GM18526 (cell line): ENCODE data around the gene EPPIN.

Experiments
- POLR2A ChIP-seq: IDR thresholded peaks from 3 replicates; pipeline ENCODE4 v1.6.1; 2011; ENCODE audit not compliant: insufficient read length; ENCODE audit errors: extremely low read depth

EPPIN gene

DNA sequence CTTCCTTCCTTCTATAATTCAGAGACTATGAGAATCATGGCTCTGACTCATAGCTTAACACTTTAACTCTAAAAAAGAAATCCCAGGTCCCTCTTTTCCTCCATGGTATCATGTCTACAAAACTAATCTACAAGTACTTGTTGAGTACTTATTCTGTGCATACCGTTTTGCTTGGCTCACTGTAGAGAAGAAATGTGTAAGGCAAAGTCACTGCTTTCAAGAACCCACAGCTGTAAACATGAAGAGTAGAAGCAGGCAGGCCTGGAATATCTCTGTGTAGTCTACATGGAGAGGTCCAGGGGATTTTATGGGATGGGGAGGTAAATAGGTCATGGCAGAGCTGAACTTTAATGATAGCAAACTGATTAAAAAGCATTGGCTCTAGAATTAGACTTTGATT, 45.6 kb downstream of the EPPIN start:
- no peak for TF ChIP-seq POLR2A

- TF ChIP-seq POLR2A: no peak
These were observed 47.2 kb downstream of the EPPIN start for GRCh38 chr20:45500022-45500421.

DNA sequence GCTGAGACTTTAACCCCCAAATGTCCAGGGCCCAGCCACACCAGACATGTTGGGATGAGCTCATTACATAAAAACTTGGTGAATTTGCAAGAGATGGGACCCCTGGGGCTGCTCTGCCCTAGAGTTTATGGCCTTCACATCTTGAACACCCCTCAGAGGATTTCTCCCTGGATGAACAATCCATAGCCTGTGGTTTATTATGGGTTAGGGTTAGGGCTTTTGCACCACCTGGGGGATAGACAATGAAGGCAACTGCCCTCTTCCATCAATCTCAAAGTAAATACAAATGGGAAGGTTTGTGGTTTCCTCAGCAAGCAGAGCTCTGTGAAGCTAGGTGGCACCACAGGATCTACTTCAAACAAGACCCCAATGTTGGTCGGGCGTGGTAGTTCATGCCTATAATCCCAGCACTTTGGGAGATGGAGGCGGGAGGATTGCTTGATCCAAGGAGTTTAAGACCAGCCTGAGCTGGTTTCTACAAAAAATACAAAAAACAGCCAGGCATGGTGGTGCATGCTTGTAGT, 49.2 kb downstream of the EPPIN start:
- no peak for TF ChIP-seq POLR2A

- TF ChIP-seq POLR2A: no peak
These were observed 51.0 kb downstream of the EPPIN start for GRCh38 chr20:45496166-45496565.

DNA sequence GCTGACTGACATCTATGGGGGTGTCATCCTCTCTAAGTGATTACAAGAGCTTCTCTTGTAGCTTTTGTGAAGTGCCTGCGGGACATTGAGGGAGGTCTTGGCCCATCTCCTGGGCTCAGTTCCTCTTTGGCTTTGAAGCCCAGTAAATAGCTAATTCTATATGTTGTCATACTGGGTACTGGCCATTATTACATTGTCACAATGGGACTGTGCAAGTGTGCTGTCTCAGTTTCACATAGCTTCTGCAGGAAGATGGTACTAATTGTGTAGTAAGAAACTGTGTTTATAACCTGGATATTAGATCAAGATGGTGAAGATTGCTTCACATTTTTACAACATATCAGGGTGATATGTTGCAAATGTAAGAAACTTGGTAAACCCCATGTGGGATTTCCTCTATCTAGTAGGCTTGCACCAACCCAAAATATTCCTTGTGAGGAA, 51.7 kb downstream of the EPPIN start:
- no peak for TF ChIP-seq POLR2A
